Activated CD4-positive, alpha-beta T cell treated with anti-CD3 and anti-CD28 coated beads, Interleukin-2, amount 10 ng/mL, durations not matched to agents 7 days and 5 days (primary cell): ENCODE measurements around the gene SERPINE1. TPM values are rescaled to one million over a fixed set of nuclear protein-coding genes. Genes with fewer than 3 reads are reported as not detected.
A peak's percentile ranks its signal among the peaks of the same experiment; 100 is the strongest.

Experiments used
- CTCF ChIA-PET: fragments of 350-600 bp; sonication (Branson Sonifier 250); formaldehyde crosslinking; loops from one replicate; lab custom pipeline; 2021; ENCODE audit warnings: antibody characterized with exemption; lab: Charles Lee
- POLR2A ChIA-PET: fragments of 350-600 bp; sonication (Branson Sonifier 250); formaldehyde crosslinking; loops from one replicate; lab custom pipeline; 2021; ENCODE audit warnings: antibody characterized with exemption; lab: Charles Lee
- DNase-seq: peaks from one replicate; pipeline ENCODE4 v3.0.0-alpha.2; 2020
- H3K27ac Mint-ChIP-seq: one replicate; pipeline ENCODE4 v1.8.0; 2021; ENCODE audit warnings: mild to moderate bottlenecking, moderate library complexity, mixed read lengths
- H3K27me3 Mint-ChIP-seq: one replicate; pipeline ENCODE4 v1.8.0; 2021; ENCODE audit warnings: mixed read lengths
- H3K36me3 Mint-ChIP-seq: one replicate; pipeline ENCODE4 v1.8.0; 2021; ENCODE audit warnings: low read depth, mixed read lengths
- H3K4me1 Mint-ChIP-seq: one replicate; pipeline ENCODE4 v1.8.0; 2021; ENCODE audit warnings: mixed read lengths
- H3K4me3 Mint-ChIP-seq: one replicate; pipeline ENCODE4 v1.8.0; 2021; ENCODE audit warnings: mild to moderate bottlenecking, moderate library complexity, mixed read lengths
- H3K9me3 Mint-ChIP-seq: one replicate; pipeline ENCODE4 v1.8.0; 2021; ENCODE audit warnings: mixed read lengths
- total RNA-seq, 2 experiments: library from RNA; stranded (reverse); gene quantifications; one replicate each; pipeline ENCODE4 v1.2.3, GENCODE V29; 2021

Gene SERPINE1
- total RNA-seq, 2 experiments from 2014 or later: 0.05 to 0.27 TPM

- peak; percentile 31 for DNase-seq
- POLR2A ChIA-PET: no interaction called here
- H3K9me3 Mint-ChIP-seq: no peaks in the 10 kb centered on the region
- peak overlapping the region; percentile 66 for H3K27ac Mint-ChIP-seq
- H3K27me3 Mint-ChIP-seq: peaks cover 87% of the 10 kb centered on the region
- peak overlapping the region; percentile 37 for H3K4me3 Mint-ChIP-seq
- H3K4me1 Mint-ChIP-seq: peaks cover 53% of the 10 kb centered on the region
- CTCF ChIA-PET: interaction anchor here (0.6 to 3.0 kb wide), 8 partner anchors 12 to 184 kb away, joined by 3 to 23 read pairs (median 4); no protein-coding TSS in a partner anchor
- no peaks in the 10 kb centered on the region for H3K36me3 Mint-ChIP-seq
These were observed 43.9 kb downstream of the SERPINE1 start for GRCh38 chr7:101170617-101171441.

- ChIA-PET CTCF (interaction anchor here (0.6 to 3.0 kb wide), 5 partner anchors 11 to 48 kb away, joined by 3 to 23 read pairs (median 6); no protein-coding TSS in a partner anchor), POLR2A (no interaction called here)
- Mint-ChIP-seq H3K36me3 (no peaks in the 10 kb centered on the region), H3K4me3 (peak overlapping the region; percentile 37), H3K27ac (peak overlapping the region; percentile 66), H3K4me1 (peaks cover 48% of the 10 kb centered on the region), H3K9me3 (no peaks in the 10 kb centered on the region), H3K27me3 (peaks cover 87% of the 10 kb centered on the region)
- no peak for DNase-seq
These were observed 44.5 kb downstream of the SERPINE1 start for GRCh38 chr7:101171442-101171837.

- Mint-ChIP-seq H3K27ac (peak overlapping the region; percentile 79), H3K4me3 (no peak overlapping the region), H3K4me1 (peaks cover 44% of the 10 kb centered on the region), H3K27me3 (peaks cover 88% of the 10 kb centered on the region), H3K36me3 (no peaks in the 10 kb centered on the region), H3K9me3 (no peaks in the 10 kb centered on the region)
- CTCF ChIA-PET: interaction anchor here (0.6 to 3.0 kb wide), 6 partner anchors 11 to 47 kb away, joined by 3 to 23 read pairs (median 8); partner anchors contain the start of gene AP1S1
- DNase-seq: no peak
- POLR2A ChIA-PET: no interaction called here
These were observed 45.3 kb downstream of the SERPINE1 start for GRCh38 chr7:101172005-101172853.

- H3K4me1 Mint-ChIP-seq: peaks cover 44% of the 10 kb centered on the region
- H3K27me3 Mint-ChIP-seq: peaks cover 88% of the 10 kb centered on the region
- peak overlapping the region; percentile 79 for H3K27ac Mint-ChIP-seq
- no peak for DNase-seq
- H3K9me3 Mint-ChIP-seq: no peaks in the 10 kb centered on the region
- POLR2A ChIA-PET: no interaction called here
- no peak overlapping the region for H3K4me3 Mint-ChIP-seq
- no peaks in the 10 kb centered on the region for H3K36me3 Mint-ChIP-seq
- CTCF ChIA-PET: interaction anchor here (0.7 to 3.6 kb wide), 9 partner anchors 8 to 468 kb away, joined by 3 to 15 read pairs (median 3); partner anchors contain the start of genes AP1S1 and VGF
These were observed 46.2 kb downstream of the SERPINE1 start for GRCh38 chr7:101172854-101173751.

GRCh38 chr7:101173752-101174244, 46.9 kb downstream of the SERPINE1 start:
- H3K27ac Mint-ChIP-seq: peak overlapping the region; percentile 9

GRCh38 chr7:101174322-101174854, 47.5 kb downstream of the SERPINE1 start:
- Mint-ChIP-seq H3K27ac (no peak overlapping the region), H3K4me1 (peaks cover 40% of the 10 kb centered on the region), H3K9me3 (no peaks in the 10 kb centered on the region), H3K36me3 (no peaks in the 10 kb centered on the region), H3K4me3 (peak overlapping the region; percentile 59), H3K27me3 (peaks cover 90% of the 10 kb centered on the region)
- no peak for DNase-seq
- ChIA-PET POLR2A (no interaction called here), CTCF (interaction anchor here (0.6 to 3.6 kb wide), 9 partner anchors 8 to 671 kb away, joined by 3 to 15 read pairs (median 4); partner anchors contain the start of gene VGF)

More at GRCh38 chr7:101173752-101174244, 46.9 kb downstream of the SERPINE1 start:
- peak overlapping the region; percentile 59 for H3K4me3 Mint-ChIP-seq
- peaks cover 89% of the 10 kb centered on the region for H3K27me3 Mint-ChIP-seq
- POLR2A ChIA-PET: no interaction called here
- no peaks in the 10 kb centered on the region for H3K9me3 Mint-ChIP-seq
- H3K36me3 Mint-ChIP-seq: no peaks in the 10 kb centered on the region
- CTCF ChIA-PET: interaction anchor here (0.6 to 3.6 kb wide), 10 partner anchors 9 to 670 kb away, joined by 3 to 15 read pairs (median 4); partner anchors contain the start of gene VGF
- DNase-seq: peak; percentile 69
- peaks cover 41% of the 10 kb centered on the region for H3K4me1 Mint-ChIP-seq

- DNase-seq: no peak
- CTCF ChIA-PET: interaction anchor here (3.1 to 3.6 kb wide), 2 partner anchors 10 to 32 kb away, joined by 10 to 13 read pairs; partner anchors contain the start of gene VGF
These were observed 48.8 kb downstream of the SERPINE1 start for GRCh38 chr7:101175664-101176063.

GRCh38 chr7:101177644-101178043, 50.7 kb downstream of the SERPINE1 start:
- no peak overlapping the region for H3K4me3 Mint-ChIP-seq
- no peak overlapping the region for H3K27ac Mint-ChIP-seq
- ChIA-PET POLR2A (no interaction called here), CTCF (interaction anchor here (0.9 to 3.1 kb wide), 2 partner anchors 20 to 34 kb away, joined by 4 to 10 read pairs; no protein-coding TSS in a partner anchor)
- H3K36me3 Mint-ChIP-seq: no peaks in the 10 kb centered on the region
- H3K4me1 Mint-ChIP-seq: peaks cover 20% of the 10 kb centered on the region
- no peaks in the 10 kb centered on the region for H3K9me3 Mint-ChIP-seq
- peaks cover 81% of the 10 kb centered on the region for H3K27me3 Mint-ChIP-seq
- no peak for DNase-seq

More at GRCh38 chr7:101175664-101176063, 48.8 kb downstream of the SERPINE1 start:
- POLR2A ChIA-PET: no interaction called here
- H3K9me3 Mint-ChIP-seq: no peaks in the 10 kb centered on the region
- no peak overlapping the region for H3K27ac Mint-ChIP-seq
- peaks cover 29% of the 10 kb centered on the region for H3K4me1 Mint-ChIP-seq
- no peak overlapping the region for H3K4me3 Mint-ChIP-seq
- no peaks in the 10 kb centered on the region for H3K36me3 Mint-ChIP-seq
- H3K27me3 Mint-ChIP-seq: peaks cover 83% of the 10 kb centered on the region

GRCh38 chr7:101179117-101179516, 52.2 kb downstream of the SERPINE1 start:
- Mint-ChIP-seq H3K27me3 (peaks cover 70% of the 10 kb centered on the region), H3K27ac (peak overlapping the region; percentile 50), H3K4me1 (peaks cover 13% of the 10 kb centered on the region), H3K9me3 (no peaks in the 10 kb centered on the region), H3K36me3 (no peaks in the 10 kb centered on the region), H3K4me3 (no peak overlapping the region)
- CTCF ChIA-PET: interaction anchor here (0.6 kb wide), 1 partner anchor 44 kb away, joined by 3 read pairs; no protein-coding TSS in a partner anchor
- DNase-seq: no peak
- POLR2A ChIA-PET: no interaction called here

- Mint-ChIP-seq H3K4me1 (peaks cover 9% of the 10 kb centered on the region), H3K9me3 (no peaks in the 10 kb centered on the region), H3K4me3 (no peak overlapping the region), H3K36me3 (no peaks in the 10 kb centered on the region), H3K27ac (no peak overlapping the region), H3K27me3 (peaks cover 67% of the 10 kb centered on the region)
- no peak for DNase-seq
- CTCF ChIA-PET: no interaction called here
- POLR2A ChIA-PET: no interaction called here
These were observed 52.8 kb downstream of the SERPINE1 start for GRCh38 chr7:101179713-101180112.

- no peak for DNase-seq
- Mint-ChIP-seq H3K9me3 (no peaks in the 10 kb centered on the region), H3K36me3 (no peaks in the 10 kb centered on the region), H3K4me1 (peaks cover 9% of the 10 kb centered on the region), H3K27me3 (peaks cover 63% of the 10 kb centered on the region), H3K27ac (no peak within 1 kb of the TSS), H3K4me3 (no peak within 1 kb of the TSS)
- POLR2A ChIA-PET: no interaction called here
- CTCF ChIA-PET: no interaction called here
These were observed 53.3 kb downstream of the SERPINE1 start, which contains the start of gene NAT16 for GRCh38 chr7:101180130-101180755. Gene NAT16 (minus strand): TSS chr7:101180293. CDS start chr7:101174807, 5,486 bp downstream.
